SK-N-MC (cell line): ENCODE results near the gene MXRA7.

ENCODE experiments used
- EZH2 ChIP-seq: fragments of 200-600 bp; sonication (generic); IDR thresholded peaks from one replicate; pipeline ENCODE4 v1.6.1; 2017; ENCODE audit warnings: antibody characterized with exemption
- POLR2AphosphoS5 ChIP-seq: IDR thresholded peaks from 2 replicates; pipeline ENCODE4 v1.6.1; 2012; ENCODE audit warnings: mild to moderate bottlenecking, low read depth, low read length, borderline replicate concordance

GRCh38 chr17:76713765-76714164, 3.0 kb upstream of the MXRA7 start:
- TF ChIP-seq EZH2, result no peak
- no peak for TF ChIP-seq POLR2AphosphoS5
